Neural cell (in vitro differentiated cells): Measurements from ENCODE around the gene RNF182. TPM values are rescaled to one million over a fixed set of nuclear protein-coding genes. Genes with fewer than 3 reads are reported as not detected.

ENCODE experiments used
- polyA plus RNA-seq: library from polyadenylated mRNA; depleted of rRNA; stranded (reverse); fragments of >200 nt; gene quantifications from 2 replicates; pipeline ENCODE4 v1.2.3, GENCODE V29; 2014

Gene RNF182
- polyA plus RNA-seq, 1 donor from 2014 or later, result 8.0 TPM

Other genes with a start within 250 kb of the RNF182 start
- 51.7 and 52.2 TPM in 2 replicates for gene RANBP9, start 213.1 kb upstream of the RNF182 start, polyA plus RNA-seq
- gene MCUR1, start 110.4 kb upstream of the RNF182 start, polyA plus RNA-seq, result 7.4 and 10.0 TPM in 2 replicates
- gene CD83, start 192.8 kb downstream of the RNF182 start, polyA plus RNA-seq, result 15.8 and 17.0 TPM in 2 replicates